Activated naive CD4-positive, alpha-beta T cell treated with anti-CD3 and anti-CD28 coated beads, Interleukin-2, amount 10 ng/mL, durations not matched to agents 7 days and 5 days (primary cell): ENCODE measurements around the gene DUT.

Experiments
- CTCF ChIA-PET: fragments of 350-600 bp; sonication (Branson Sonifier 250); formaldehyde crosslinking; loops from one replicate; lab custom pipeline; 2021; ENCODE audit warnings: antibody characterized with exemption; lab: Charles Lee
- DNase-seq: peaks from one replicate; pipeline ENCODE4 v3.0.0-alpha.2; 2020
- H3K27ac Mint-ChIP-seq: one replicate; pipeline ENCODE4 v1.8.0; 2021; ENCODE audit warnings: mild to moderate bottlenecking, moderate library complexity, mixed read lengths
- H3K27me3 Mint-ChIP-seq: one replicate; pipeline ENCODE4 v1.8.0; 2021; ENCODE audit warnings: mild to moderate bottlenecking, mixed read lengths
- H3K36me3 Mint-ChIP-seq: one replicate; pipeline ENCODE4 v1.8.0; 2021; ENCODE audit warnings: mixed read lengths
- H3K4me1 Mint-ChIP-seq: one replicate; pipeline ENCODE4 v1.8.0; 2021; ENCODE audit warnings: mixed read lengths
- H3K4me3 Mint-ChIP-seq: one replicate; pipeline ENCODE4 v1.8.0; 2021; ENCODE audit warnings: mild to moderate bottlenecking, moderate library complexity, mixed read lengths
- H3K9me3 Mint-ChIP-seq: one replicate; pipeline ENCODE4 v1.8.0; 2021; ENCODE audit warnings: mixed read lengths

Gene DUT

DNA sequence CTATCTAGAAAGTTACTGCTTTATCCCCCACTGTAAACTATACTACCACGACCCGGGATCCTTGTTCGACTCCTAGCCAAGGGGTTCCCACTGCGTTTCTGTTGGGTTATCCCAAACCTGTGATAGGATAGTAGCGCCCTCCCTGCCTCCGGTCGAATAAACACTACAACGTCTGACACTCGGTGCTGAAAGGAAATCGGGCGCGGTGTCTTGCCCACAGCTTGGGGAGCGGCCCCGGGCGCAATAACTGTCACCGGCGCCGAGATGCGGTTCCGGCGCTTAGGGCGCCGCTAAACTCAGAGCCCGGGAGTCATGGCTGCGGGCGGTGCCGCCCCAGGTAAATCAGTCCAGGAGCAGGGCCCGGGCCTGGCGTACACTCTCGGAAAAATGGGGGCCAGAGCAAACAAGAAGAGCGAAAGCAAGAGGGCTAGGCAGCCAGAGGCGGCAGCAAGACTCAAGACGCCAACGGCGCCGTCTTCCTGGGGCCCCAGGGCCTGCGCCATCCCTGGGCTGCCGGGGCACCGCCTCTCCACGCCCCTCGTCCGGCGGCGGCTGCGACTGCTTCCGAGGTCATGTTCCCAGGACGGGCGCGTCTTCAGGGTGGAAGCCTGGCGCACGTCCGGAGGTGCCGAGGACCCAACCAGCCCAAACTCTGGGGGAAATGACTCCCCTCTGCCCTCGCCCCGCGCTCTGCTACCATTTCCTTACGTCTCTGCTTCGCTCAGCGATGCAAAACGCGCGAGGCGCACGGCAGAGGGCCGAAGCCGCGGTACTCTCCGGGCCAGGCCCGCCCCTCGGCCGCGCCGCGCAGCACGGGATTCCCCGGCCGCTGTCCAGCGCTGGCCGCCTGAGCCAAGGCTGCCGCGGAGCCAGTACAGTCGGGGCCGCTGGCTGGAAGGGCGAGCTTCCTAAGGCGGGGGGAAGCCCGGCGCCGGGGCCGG is at the start of gene DUT:
TSS of gene DUT (plus strand) at position 575 of the 941 bp plus-strand sequence. CDS start at position 662, 87 bp downstream.
- DNase-seq = peak; percentile 89
- Mint-ChIP-seq H3K27me3 (no peaks in the 10 kb centered on the region), H3K4me1 (peaks cover 51% of the 10 kb centered on the region), H3K36me3 (peaks cover 32% of the 10 kb centered on the region), H3K27ac (peak within 1 kb of the TSS; percentile 99), H3K9me3 (no peaks in the 10 kb centered on the region), H3K4me3 (peak within 1 kb of the TSS; percentile 93)
- CTCF ChIA-PET = interaction anchor here (1.3 kb wide), 1 partner anchor 8 kb away, joined by 3 read pairs; no protein-coding TSS in a partner anchor

DNA sequence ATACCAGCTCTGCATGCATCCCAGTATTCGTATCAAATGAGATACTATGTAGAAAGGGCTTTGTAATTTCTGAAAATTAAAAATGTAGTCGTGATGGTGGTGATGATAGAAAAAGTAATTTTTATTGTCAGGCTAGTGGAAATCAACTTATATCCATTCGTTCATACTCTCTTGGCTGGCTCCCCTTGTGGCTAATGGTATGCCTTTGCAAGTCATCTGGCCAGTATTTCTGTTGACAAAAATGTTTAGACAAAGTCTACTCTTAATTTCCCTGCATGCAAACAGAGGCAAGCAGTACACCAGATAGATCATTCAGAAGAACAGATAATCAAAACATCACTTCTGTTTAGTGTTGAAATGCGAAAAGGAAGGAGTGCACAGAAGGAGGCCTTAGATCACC is 49.6 kb upstream of the DUT start:
- Mint-ChIP-seq H3K36me3 (no peaks in the 10 kb centered on the region), H3K27ac (no peak overlapping the region), H3K9me3 (no peaks in the 10 kb centered on the region), H3K4me3 (no peak overlapping the region), H3K4me1 (no peaks in the 10 kb centered on the region), H3K27me3 (peaks cover 3% of the 10 kb centered on the region)
- no peak for DNase-seq
- CTCF ChIA-PET = interaction anchor here (0.8 kb wide), 1 partner anchor 1086 kb away, joined by 3 read pairs; no protein-coding TSS in a partner anchor

DNA sequence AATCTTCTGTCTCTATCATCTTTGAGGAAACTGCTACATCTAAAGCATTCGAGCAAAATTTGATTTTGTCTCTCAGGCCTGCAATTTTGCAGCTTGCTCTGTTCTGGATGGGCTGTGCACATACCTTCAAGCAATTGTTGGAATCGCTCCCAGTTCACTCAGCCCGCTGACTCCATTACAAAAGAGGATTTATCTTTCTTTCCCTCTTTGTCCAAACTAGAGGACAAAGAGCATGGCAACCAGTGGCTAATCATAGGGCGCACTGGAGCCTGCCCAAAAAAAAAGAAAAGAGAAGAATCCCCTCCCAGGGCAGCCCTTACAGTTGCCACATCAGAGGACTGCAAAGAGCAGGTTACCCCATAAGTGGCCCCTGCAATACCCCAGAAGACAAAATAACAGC is 49.0 kb upstream of the DUT start:
- H3K27ac Mint-ChIP-seq = no peak overlapping the region
- H3K4me1 Mint-ChIP-seq = no peaks in the 10 kb centered on the region
- H3K9me3 Mint-ChIP-seq = no peaks in the 10 kb centered on the region
- no peak overlapping the region for H3K4me3 Mint-ChIP-seq
- DNase-seq = no peak
- peaks cover 3% of the 10 kb centered on the region for H3K27me3 Mint-ChIP-seq
- CTCF ChIA-PET = no interaction called here
- no peaks in the 10 kb centered on the region for H3K36me3 Mint-ChIP-seq

DNA sequence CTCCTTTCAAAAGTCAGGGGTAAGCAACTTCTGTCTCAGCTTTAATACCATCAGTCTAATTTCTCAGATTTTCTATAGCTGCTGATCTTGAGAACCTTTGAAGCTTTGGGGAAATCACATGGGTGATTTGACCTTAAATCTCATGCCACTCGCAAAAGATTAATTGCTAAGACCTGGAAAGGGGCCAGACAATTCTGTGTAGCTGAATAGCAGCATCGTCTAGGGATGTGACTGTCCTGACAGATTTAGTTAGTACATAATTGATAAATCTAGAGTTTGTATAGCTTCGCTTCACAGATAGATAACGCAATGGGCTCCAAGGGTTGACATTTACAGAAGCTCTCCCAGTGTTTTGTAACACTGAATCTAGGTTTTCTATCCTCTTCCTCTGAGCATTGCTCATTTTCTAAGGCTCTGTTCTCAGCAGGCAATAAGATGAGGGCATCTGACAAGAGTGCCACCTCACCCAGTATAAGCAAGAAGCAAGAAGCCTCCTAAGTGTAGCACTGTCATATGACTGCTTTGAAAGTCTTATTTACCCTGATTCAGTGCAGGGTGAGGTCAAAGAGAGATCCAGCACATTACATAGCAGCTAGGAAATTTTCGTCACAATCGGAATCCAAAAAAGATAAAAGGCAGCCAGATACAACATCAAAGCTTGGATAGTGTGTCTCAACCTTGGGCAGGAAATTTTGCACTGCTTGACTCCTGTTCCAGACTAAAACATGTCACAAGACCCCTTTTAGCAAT is 47.7 kb upstream of the DUT start:
- H3K4me3 Mint-ChIP-seq = no peak overlapping the region
- no peaks in the 10 kb centered on the region for H3K4me1 Mint-ChIP-seq

DNA sequence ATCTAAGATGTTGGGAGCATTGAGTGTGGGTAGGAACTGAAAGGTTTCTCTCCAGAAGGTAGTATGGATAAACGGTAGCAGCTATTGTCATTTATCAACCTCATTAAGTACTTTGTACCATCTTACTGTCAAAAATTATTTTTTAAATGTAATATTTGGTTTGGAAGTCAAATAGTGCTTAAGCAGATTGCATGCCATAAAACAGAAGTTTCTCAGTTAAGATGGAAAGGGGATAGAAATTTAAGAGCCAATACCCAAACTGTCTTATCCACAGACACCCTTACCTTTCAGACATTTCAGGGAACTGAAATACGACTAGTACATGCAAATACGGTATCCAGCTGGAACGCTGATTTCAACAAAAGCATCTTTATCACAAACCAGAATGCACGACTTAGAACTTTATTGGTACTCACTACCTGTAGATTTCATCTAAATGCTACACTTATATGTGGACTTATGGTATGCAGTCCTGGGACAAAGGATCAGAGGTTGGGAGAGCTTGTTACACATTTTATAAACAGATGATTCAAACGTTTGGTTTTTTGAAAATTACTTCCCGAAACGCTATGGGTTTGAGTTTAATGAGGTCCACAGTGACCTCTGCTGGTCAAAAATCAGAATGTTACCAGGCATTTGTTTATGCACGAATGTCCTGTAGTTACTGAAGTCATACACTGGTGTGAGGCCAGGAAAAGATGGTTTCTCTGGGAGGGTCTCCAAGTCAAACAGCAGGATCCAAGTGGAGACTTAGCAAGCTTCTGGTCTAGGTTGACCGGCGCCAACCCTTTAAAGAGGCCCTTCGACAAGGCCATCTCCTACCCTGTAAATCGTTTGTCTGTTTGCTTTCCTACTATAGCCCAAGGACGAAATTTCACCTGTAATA is 45.7 kb upstream of the DUT start:
- Mint-ChIP-seq H3K27me3 (peaks cover 3% of the 10 kb centered on the region), H3K4me3 (no peak overlapping the region), H3K9me3 (no peaks in the 10 kb centered on the region), H3K4me1 (no peaks in the 10 kb centered on the region), H3K27ac (no peak overlapping the region), H3K36me3 (no peaks in the 10 kb centered on the region)
- CTCF ChIA-PET = interaction anchor here (0.6 to 2.5 kb wide), 10 partner anchors 10 to 298 kb away, joined by 3 to 10 read pairs (median 4); no protein-coding TSS in a partner anchor
- DNase-seq = peak; percentile 60

More for the DNA sequence above, 47.7 kb upstream of the DUT start:
- Mint-ChIP-seq H3K27me3 (peaks cover 3% of the 10 kb centered on the region), H3K27ac (no peak overlapping the region), H3K36me3 (no peaks in the 10 kb centered on the region), H3K9me3 (no peaks in the 10 kb centered on the region)
- no peak for DNase-seq
- CTCF ChIA-PET = interaction anchor here (1.0 to 1.8 kb wide), 3 partner anchors 9 to 572 kb away, joined by 3 to 5 read pairs (median 3); no protein-coding TSS in a partner anchor

DNA sequence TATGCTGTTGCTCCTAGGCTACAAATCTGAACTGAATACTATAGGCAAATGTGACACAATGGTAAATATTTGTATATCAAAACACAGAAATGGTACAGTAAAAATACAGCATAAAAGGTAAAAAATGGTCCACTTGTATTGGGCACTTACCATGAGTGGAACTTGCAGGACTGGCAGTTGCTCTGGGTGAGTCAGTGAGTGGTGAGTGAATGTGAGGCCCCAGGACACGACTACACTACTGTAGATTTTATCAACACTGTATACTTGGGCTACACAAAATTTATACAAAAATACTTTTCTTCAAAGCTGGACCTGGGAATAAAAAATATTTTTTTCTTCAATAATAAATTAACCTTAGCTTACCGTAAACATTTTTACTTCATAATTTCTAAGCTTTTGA is 41.6 kb upstream of the DUT start:
- no peaks in the 10 kb centered on the region for H3K9me3 Mint-ChIP-seq
- H3K4me1 Mint-ChIP-seq = no peaks in the 10 kb centered on the region
- H3K4me3 Mint-ChIP-seq = no peak overlapping the region
- CTCF ChIA-PET = no interaction called here
- no peak overlapping the region for H3K27ac Mint-ChIP-seq
- no peak for DNase-seq
- no peaks in the 10 kb centered on the region for H3K36me3 Mint-ChIP-seq
- peaks cover under 1% of the 10 kb centered on the region for H3K27me3 Mint-ChIP-seq

DNA sequence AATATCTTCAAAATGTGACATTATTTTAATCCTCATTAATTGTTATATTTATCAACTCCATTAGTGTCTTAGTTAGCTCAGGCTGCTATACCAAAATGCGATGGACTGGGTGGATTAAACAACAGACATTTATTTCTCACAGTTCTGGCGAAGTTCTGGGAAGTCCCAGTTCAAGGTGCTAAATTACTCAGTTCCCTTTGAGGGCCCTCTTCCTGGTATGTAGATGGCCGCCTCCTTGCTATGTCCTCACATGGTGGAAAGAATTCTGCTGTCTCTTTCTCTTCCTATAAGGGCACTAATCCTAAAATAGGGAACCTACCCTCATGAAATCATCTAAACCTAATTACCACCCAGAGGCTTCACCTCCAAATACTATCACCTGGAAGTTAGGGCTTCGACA is 38.8 kb upstream of the DUT start:
- Mint-ChIP-seq H3K4me1 (no peaks in the 10 kb centered on the region), H3K4me3 (no peak overlapping the region), H3K27me3 (no peaks in the 10 kb centered on the region), H3K27ac (no peak overlapping the region), H3K9me3 (no peaks in the 10 kb centered on the region), H3K36me3 (no peaks in the 10 kb centered on the region)
- CTCF ChIA-PET = no interaction called here
- no peak for DNase-seq

DNA sequence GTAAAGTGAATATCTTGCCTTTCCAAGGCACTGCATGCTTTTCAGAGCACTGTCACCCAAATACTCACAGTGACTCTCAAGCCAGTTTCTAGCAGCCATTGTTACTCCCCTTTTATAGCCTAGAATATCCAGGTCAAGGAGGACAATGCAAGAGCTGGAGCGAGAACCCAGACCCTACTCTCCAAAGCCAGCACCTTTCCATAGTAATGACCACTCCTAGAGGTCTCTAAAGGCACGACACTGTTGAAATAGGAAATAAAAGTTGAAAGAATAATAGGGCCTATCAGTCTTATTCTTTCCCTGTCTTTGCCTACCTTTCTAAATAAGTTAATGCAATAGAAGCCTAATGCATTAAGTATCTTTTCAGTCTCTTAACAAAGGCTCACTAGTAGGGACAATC is 33.6 kb upstream of the DUT start:
- Mint-ChIP-seq H3K36me3 (no peaks in the 10 kb centered on the region), H3K27me3 (no peaks in the 10 kb centered on the region), H3K9me3 (no peaks in the 10 kb centered on the region), H3K4me1 (no peaks in the 10 kb centered on the region), H3K4me3 (no peak overlapping the region), H3K27ac (no peak overlapping the region)
- DNase-seq = no peak
- CTCF ChIA-PET = no interaction called here

DNA sequence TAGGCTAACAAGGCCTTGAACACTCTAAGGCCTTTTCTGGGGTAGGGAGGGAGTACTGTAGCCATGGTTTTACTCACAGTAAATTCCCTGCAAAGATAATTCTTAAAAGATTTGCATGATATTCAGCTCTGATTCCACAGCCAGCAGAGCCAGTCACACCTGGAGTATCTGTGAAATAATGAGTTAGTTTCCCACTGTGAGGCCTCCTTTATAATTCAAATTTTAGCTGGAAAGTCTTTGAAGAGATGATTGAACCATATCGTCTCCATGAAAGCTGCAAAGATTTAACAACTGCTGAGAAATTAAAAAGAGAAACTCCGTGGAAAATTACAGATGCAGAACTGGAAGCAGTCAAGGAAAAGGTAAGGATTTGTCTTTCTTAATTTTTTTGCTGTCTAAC is 32.3 kb upstream of the DUT start:
- DNase-seq = no peak
- CTCF ChIA-PET = interaction anchor here (0.7 kb wide), 1 partner anchor 163 kb away, joined by 3 read pairs; no protein-coding TSS in a partner anchor
- Mint-ChIP-seq H3K27ac (no peak overlapping the region), H3K27me3 (no peaks in the 10 kb centered on the region), H3K9me3 (no peaks in the 10 kb centered on the region), H3K4me3 (no peak overlapping the region), H3K4me1 (no peaks in the 10 kb centered on the region), H3K36me3 (no peaks in the 10 kb centered on the region)

DNA sequence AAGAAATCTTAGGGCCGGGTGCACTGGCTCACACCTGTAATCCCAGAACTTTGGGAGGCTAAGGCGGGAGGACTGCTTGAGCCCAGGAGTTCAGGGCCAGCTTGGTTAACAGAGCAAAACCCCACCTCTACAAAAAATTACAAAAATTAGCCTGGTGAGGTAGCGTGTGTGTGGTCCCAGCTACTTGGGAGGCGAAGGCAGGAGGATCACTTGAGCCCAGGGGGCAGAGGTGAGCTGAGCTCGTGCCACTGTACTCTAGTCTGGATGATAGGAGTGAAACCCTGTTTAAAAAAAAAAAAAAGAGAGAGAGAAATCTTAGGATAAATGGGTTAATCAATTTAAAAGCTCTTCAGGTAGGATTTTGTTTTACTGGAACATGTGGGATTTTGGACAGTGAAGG is 31.2 kb upstream of the DUT start:
- CTCF ChIA-PET = interaction anchor here (1.6 kb wide), 1 partner anchor 13 kb away, joined by 3 read pairs; no protein-coding TSS in a partner anchor
- no peak for DNase-seq
- Mint-ChIP-seq H3K27me3 (no peaks in the 10 kb centered on the region), H3K36me3 (no peaks in the 10 kb centered on the region), H3K4me1 (no peaks in the 10 kb centered on the region), H3K27ac (no peak overlapping the region), H3K4me3 (no peak overlapping the region), H3K9me3 (no peaks in the 10 kb centered on the region)

DNA sequence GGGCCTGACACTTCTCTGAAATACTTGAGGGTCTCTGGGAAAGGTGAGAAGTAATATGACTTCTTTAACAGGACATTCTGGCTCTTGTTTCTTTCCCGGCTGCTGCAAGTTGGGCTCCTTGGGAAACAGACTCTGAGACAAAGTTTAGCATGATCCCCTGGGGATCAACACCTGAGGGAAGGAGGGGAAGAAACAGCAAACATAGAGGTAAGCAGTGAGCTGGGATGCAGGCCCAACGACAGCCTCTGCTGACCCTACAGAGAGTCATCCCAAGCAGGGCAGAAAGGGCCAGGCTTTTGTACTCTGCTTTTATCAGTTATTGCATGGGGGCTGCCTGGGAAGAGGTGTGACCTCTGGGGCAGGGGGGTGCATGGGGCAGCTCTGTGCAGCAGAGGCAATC is 26.8 kb upstream of the DUT start:
- Mint-ChIP-seq H3K4me3 (no peak overlapping the region), H3K9me3 (no peaks in the 10 kb centered on the region), H3K36me3 (no peaks in the 10 kb centered on the region), H3K4me1 (no peaks in the 10 kb centered on the region), H3K27ac (no peak overlapping the region), H3K27me3 (peaks cover 9% of the 10 kb centered on the region)
- no peak for DNase-seq
- CTCF ChIA-PET = no interaction called here

DNA sequence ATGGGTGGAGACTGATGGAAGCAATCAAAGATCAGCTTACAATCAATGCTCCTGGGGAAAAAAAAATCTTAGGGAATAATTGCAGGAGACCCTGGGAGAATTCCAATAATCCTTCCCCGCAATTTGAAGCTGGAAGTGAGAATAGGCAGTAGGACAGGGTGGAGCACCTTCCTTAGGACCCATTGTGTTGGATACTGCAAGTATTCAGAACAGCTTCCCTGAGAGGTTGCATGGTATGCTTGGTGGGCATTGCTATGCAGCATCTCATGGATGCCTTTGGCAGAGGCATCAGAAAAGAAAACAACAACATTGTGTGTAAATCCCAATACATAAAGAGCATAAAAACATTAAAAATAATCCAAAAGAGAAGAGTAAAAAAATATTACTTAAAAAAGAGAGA is 24.6 kb upstream of the DUT start:
- Mint-ChIP-seq H3K36me3 (no peaks in the 10 kb centered on the region), H3K27ac (no peak overlapping the region), H3K27me3 (peaks cover 9% of the 10 kb centered on the region), H3K4me3 (no peak overlapping the region), H3K9me3 (no peaks in the 10 kb centered on the region), H3K4me1 (no peaks in the 10 kb centered on the region)
- no peak for DNase-seq
- CTCF ChIA-PET = no interaction called here

DNA sequence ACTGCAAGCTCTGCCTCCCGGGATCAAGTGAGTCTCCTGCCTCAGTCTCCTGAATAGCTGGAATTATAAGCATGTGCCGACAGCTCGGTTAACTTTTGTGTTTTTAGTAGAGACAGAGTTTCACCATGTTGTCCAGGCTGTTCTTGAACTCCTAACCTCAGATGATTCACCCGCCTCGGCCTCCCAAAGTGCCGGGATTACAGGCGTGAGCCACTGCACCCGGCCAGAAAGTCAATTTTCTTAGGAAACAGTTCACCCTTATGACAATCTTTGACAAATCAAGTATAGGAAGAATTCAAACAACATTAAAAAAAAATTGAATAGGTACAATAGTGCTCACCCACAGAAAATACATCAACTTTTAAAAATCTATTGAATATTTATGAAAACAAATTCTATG is 23.6 kb upstream of the DUT start:
- no peak for DNase-seq
- Mint-ChIP-seq H3K9me3 (no peaks in the 10 kb centered on the region), H3K4me1 (no peaks in the 10 kb centered on the region), H3K4me3 (no peak overlapping the region), H3K36me3 (no peaks in the 10 kb centered on the region), H3K27me3 (peaks cover 9% of the 10 kb centered on the region), H3K27ac (no peak overlapping the region)
- CTCF ChIA-PET = interaction anchor here (2.8 kb wide), 1 partner anchor 22 kb away, joined by 10 read pairs; no protein-coding TSS in a partner anchor
